Stimulated activated naive B cell treated with anti-CD40 and anti-IgM and Interleukin-4, amounts not matched to agents 10 μg/mL and 1 μg/mL and 100 μg/mL, for 72 hours (primary cell): ENCODE data around the gene LRFN2.

Experiments
- ATAC-seq, 2 donors: fragments of 150-1000 bp; cut with Tn5 transposase; replicated peaks; 2 replicates each; pipeline ENCODE4 v1.10.0; 2021; ENCODE audit warnings: moderate library complexity in 1 of 2
- DNase-seq: peaks from one replicate; pipeline ENCODE4 v3.0.0; 2021
- H3K27ac Mint-ChIP-seq: one replicate; pipeline ENCODE4 v1.8.0; 2022; ENCODE audit warnings: mild to moderate bottlenecking, mixed read lengths
- H3K27me3 Mint-ChIP-seq, 2 donors: one replicate each; pipeline ENCODE4 v1.8.0; 2022; ENCODE audit warnings: mixed read lengths in 2 of 2
- H3K36me3 Mint-ChIP-seq, 2 donors: one replicate each; pipeline ENCODE4 v1.8.0; 2022; ENCODE audit warnings: mixed read lengths in 2 of 2, mild to moderate bottlenecking in 1 of 2
- H3K4me1 Mint-ChIP-seq, 2 donors: one replicate each; pipeline ENCODE4 v1.8.0; 2022; ENCODE audit warnings: mixed read lengths in 2 of 2, mild to moderate bottlenecking in 1 of 2
- H3K4me3 Mint-ChIP-seq, 2 donors: one replicate each; pipeline ENCODE4 v1.8.0; 2022; ENCODE audit warnings: mild to moderate bottlenecking in 2 of 2, mixed read lengths in 2 of 2, moderate library complexity in 1 of 2
- H3K9me3 Mint-ChIP-seq, 2 donors: one replicate each; pipeline ENCODE4 v1.8.0; 2022; ENCODE audit warnings: mixed read lengths in 2 of 2, mild to moderate bottlenecking in 1 of 2

The LRFN2 gene

GRCh38 chr6:40444312-40444711 is 142.9 kb downstream of the LRFN2 start:
- H3K27ac Mint-ChIP-seq = no peak overlapping the region

GRCh38 chr6:40443842-40444241 is 143.3 kb downstream of the LRFN2 start:
- H3K9me3 Mint-ChIP-seq = no peaks in the 10 kb centered on the region
- DNase-seq (no peak), ATAC-seq (no peak)
- H3K4me1 Mint-ChIP-seq = no peaks in the 10 kb centered on the region
- H3K36me3 Mint-ChIP-seq = no peaks in the 10 kb centered on the region
- no peaks in the 10 kb centered on the region for H3K27me3 Mint-ChIP-seq
- no peak overlapping the region for H3K4me3 Mint-ChIP-seq
- no peak overlapping the region for H3K27ac Mint-ChIP-seq

More at GRCh38 chr6:40444312-40444711, 142.9 kb downstream of the LRFN2 start:
- DNase-seq (no peak), ATAC-seq (no peak)
- H3K27me3 Mint-ChIP-seq = no peaks in the 10 kb centered on the region
- H3K36me3 Mint-ChIP-seq = no peaks in the 10 kb centered on the region
- H3K4me3 Mint-ChIP-seq = no peak overlapping the region
- H3K9me3 Mint-ChIP-seq = no peaks in the 10 kb centered on the region
- H3K4me1 Mint-ChIP-seq = no peaks in the 10 kb centered on the region

- H3K9me3 Mint-ChIP-seq = no peaks in the 10 kb centered on the region
- ATAC-seq (no peak), DNase-seq (no peak)
- no peaks in the 10 kb centered on the region for H3K27me3 Mint-ChIP-seq
- H3K4me3 Mint-ChIP-seq = no peak overlapping the region
- no peak overlapping the region for H3K27ac Mint-ChIP-seq
- H3K36me3 Mint-ChIP-seq = no peaks in the 10 kb centered on the region
- no peaks in the 10 kb centered on the region for H3K4me1 Mint-ChIP-seq
Observed at GRCh38 chr6:40442591-40442990, 144.6 kb downstream of the LRFN2 start.

- Mint-ChIP-seq H3K27ac (no peak overlapping the region), H3K4me3 (no peak overlapping the region), H3K9me3 (no peaks in the 10 kb centered on the region), H3K27me3 (no peaks in the 10 kb centered on the region), H3K36me3 (no peaks in the 10 kb centered on the region), H3K4me1 (no peaks in the 10 kb centered on the region)
- no peak for ATAC-seq
- no peak for DNase-seq
Observed at GRCh38 chr6:40441150-40441549, 146.0 kb downstream of the LRFN2 start.

- ATAC-seq = no peak
- no peaks in the 10 kb centered on the region for H3K4me1 Mint-ChIP-seq
- no peaks in the 10 kb centered on the region for H3K36me3 Mint-ChIP-seq
- DNase-seq = no peak
- no peak overlapping the region for H3K4me3 Mint-ChIP-seq
- H3K27me3 Mint-ChIP-seq = no peaks in the 10 kb centered on the region
- no peaks in the 10 kb centered on the region for H3K9me3 Mint-ChIP-seq
- H3K27ac Mint-ChIP-seq = no peak overlapping the region
Observed at GRCh38 chr6:40440053-40440452, 147.1 kb downstream of the LRFN2 start.

- no peaks in the 10 kb centered on the region for H3K36me3 Mint-ChIP-seq
Observed at GRCh38 chr6:40439026-40439800, 148.0 kb downstream of the LRFN2 start.

GRCh38 chr6:40438246-40438887 is 148.8 kb downstream of the LRFN2 start:
- Mint-ChIP-seq H3K4me3 (no peak overlapping the region), H3K9me3 (no peaks in the 10 kb centered on the region), H3K36me3 (no peaks in the 10 kb centered on the region), H3K4me1 (no peaks in the 10 kb centered on the region), H3K27ac (no peak overlapping the region), H3K27me3 (no peaks in the 10 kb centered on the region)
- ATAC-seq (no peak), DNase-seq (no peak)

More at GRCh38 chr6:40439026-40439800, 148.0 kb downstream of the LRFN2 start:
- H3K4me3 Mint-ChIP-seq = no peak overlapping the region
- H3K9me3 Mint-ChIP-seq = no peaks in the 10 kb centered on the region
- H3K27me3 Mint-ChIP-seq = no peaks in the 10 kb centered on the region
- ATAC-seq = no peak
- no peak overlapping the region for H3K27ac Mint-ChIP-seq
- no peaks in the 10 kb centered on the region for H3K4me1 Mint-ChIP-seq
- no peak for DNase-seq

- Mint-ChIP-seq H3K9me3 (no peaks in the 10 kb centered on the region), H3K4me3 (no peak overlapping the region), H3K36me3 (no peaks in the 10 kb centered on the region), H3K27me3 (no peaks in the 10 kb centered on the region), H3K4me1 (no peaks in the 10 kb centered on the region), H3K27ac (no peak overlapping the region)
- DNase-seq (no peak), ATAC-seq (no peak)
Observed at GRCh38 chr6:40437631-40438030, 149.5 kb downstream of the LRFN2 start.

GRCh38 chr6:40436685-40437604 is 150.2 kb downstream of the LRFN2 start:
- Mint-ChIP-seq H3K27ac (no peak overlapping the region), H3K9me3 (no peaks in the 10 kb centered on the region), H3K27me3 (no peaks in the 10 kb centered on the region), H3K4me3 (no peak overlapping the region), H3K4me1 (no peaks in the 10 kb centered on the region), H3K36me3 (no peaks in the 10 kb centered on the region)
- no peak for DNase-seq
- ATAC-seq = peak; percentile 83 to 90

- DNase-seq = no peak
- H3K4me1 Mint-ChIP-seq = no peaks in the 10 kb centered on the region
- H3K9me3 Mint-ChIP-seq = no peaks in the 10 kb centered on the region
- no peaks in the 10 kb centered on the region for H3K36me3 Mint-ChIP-seq
- H3K27ac Mint-ChIP-seq = no peak overlapping the region
- no peaks in the 10 kb centered on the region for H3K27me3 Mint-ChIP-seq
- no peak overlapping the region for H3K4me3 Mint-ChIP-seq
- ATAC-seq = no peak
Observed at GRCh38 chr6:40432982-40433381, 154.2 kb downstream of the LRFN2 start.

GRCh38 chr6:40431706-40432105 is 155.5 kb downstream of the LRFN2 start:
- H3K36me3 Mint-ChIP-seq = no peaks in the 10 kb centered on the region
- H3K4me3 Mint-ChIP-seq = no peak overlapping the region
- DNase-seq (no peak), ATAC-seq (no peak)
- no peaks in the 10 kb centered on the region for H3K9me3 Mint-ChIP-seq
- H3K27ac Mint-ChIP-seq = no peak overlapping the region
- H3K27me3 Mint-ChIP-seq = no peaks in the 10 kb centered on the region
- no peaks in the 10 kb centered on the region for H3K4me1 Mint-ChIP-seq

- no peaks in the 10 kb centered on the region for H3K9me3 Mint-ChIP-seq
- ATAC-seq = no peak
Observed at GRCh38 chr6:40427196-40427595, 160.0 kb downstream of the LRFN2 start.

GRCh38 chr6:40426346-40427066 is 160.7 kb downstream of the LRFN2 start:
- Mint-ChIP-seq H3K27me3 (no peaks in the 10 kb centered on the region), H3K27ac (no peak overlapping the region), H3K4me1 (no peaks in the 10 kb centered on the region), H3K9me3 (no peaks in the 10 kb centered on the region), H3K4me3 (no peak overlapping the region), H3K36me3 (no peaks in the 10 kb centered on the region)
- no peak for ATAC-seq
- DNase-seq = no peak

More at GRCh38 chr6:40427196-40427595, 160.0 kb downstream of the LRFN2 start:
- Mint-ChIP-seq H3K36me3 (no peaks in the 10 kb centered on the region), H3K4me1 (no peaks in the 10 kb centered on the region), H3K4me3 (no peak overlapping the region), H3K27ac (no peak overlapping the region), H3K27me3 (no peaks in the 10 kb centered on the region)
- DNase-seq = no peak
